HepG2 (cell line): Measurements from ENCODE around the gene PTEN. TPM values are rescaled to one million over a fixed set of nuclear protein-coding genes. Genes with fewer than 3 reads are reported as not detected.

Source experiments
- ATAC-seq: fragments of 200-7000 bp; cut with Tn5 transposase; 3 replicates; pipeline ENCODE4 v1.9.1; 2020; ENCODE audit warnings: mild to moderate bottlenecking, moderate library complexity
- BruUV-seq: library from RNA; stranded (reverse); fragments of 400-500 nt; replicated peaks from 2 replicates; lab custom pipeline; 2021; lab: Mats Ljungman, UMichigan
- CTCF ChIA-PET: fragments of 300-600 bp; formaldehyde crosslinking; extraction: SDS; loops from one replicate; lab custom pipeline; 2021; ENCODE audit warnings: low total read pairs, inconsistent platforms, low intra/inter-chr PET ratio; lab: Yijun Ruan, JAX
- POLR2A ChIA-PET: fragments of 350-600 bp; sonication (Branson Sonifier 250); formaldehyde crosslinking; loops from one replicate; lab custom pipeline; 2020; ENCODE audit warnings: antibody characterized with exemption, inconsistent platforms; lab: Yijun Ruan, JAX
- DNase-seq: peaks from one replicate; pipeline ENCODE4 v3.0.0-alpha.2; 2015; ENCODE audit warnings: low spot score
- FAIRE-seq: peaks from 3 replicates; lab custom pipeline; 2011; peaks lifted over from hg19 to GRCh38; lab: Jason Lieb, UNC
- H2AFZ ChIP-seq: one replicate; pipeline ENCODE4 v1.6.1; 2011; ENCODE audit warnings: low read length, inconsistent platforms
- H3K27ac ChIP-seq: fragments of 300-600 bp; 3 replicates; pipeline ENCODE4 v1.8.0; 2011; ENCODE audit warnings: mixed run types, mild to moderate bottlenecking, mixed read lengths, low read length, inconsistent platforms; ENCODE audit not compliant: insufficient read depth; ENCODE audit errors: extremely low read length
- H3K27me3 ChIP-seq, 2 experiments: fragments of 200-600 bp in 1 of 2; 2 replicates in 1 of 2; 3 replicates in 1 of 2; pipeline versions ENCODE4 v1.6.0 to v1.8.0; 2011; ENCODE audit warnings: low read length in 2 of 2, mild to moderate bottlenecking in 2 of 2, moderate library complexity in 2 of 2, inconsistent platforms in 1 of 2; ENCODE audit not compliant: insufficient read depth in 2 of 2, control insufficient read depth in 1 of 2
- H3K36me3 ChIP-seq, 2 experiments: fragments of 200-600 bp in 1 of 2; replicated peaks in 1 of 2; 2 replicates in 1 of 2; 3 replicates in 1 of 2; pipeline versions ENCODE4 v1.5.1 to v1.8.0; 2011; ENCODE audit warnings: low read length in 2 of 2, inconsistent platforms in 1 of 2; ENCODE audit not compliant: insufficient read depth in 2 of 2, control insufficient read depth in 1 of 2
- H3K4me1 ChIP-seq: 2 replicates; pipeline ENCODE4 v1.5.1; 2012; ENCODE audit warnings: low read length, inconsistent platforms; ENCODE audit not compliant: insufficient read depth
- H3K4me2 ChIP-seq: 2 replicates; pipeline ENCODE4 v1.6.0; 2011; ENCODE audit warnings: low read depth, low read length, inconsistent platforms
- H3K4me3 ChIP-seq, 3 experiments: fragments of 200-600 bp in 1 of 3; sonication (generic), shearing (Covaris generic) in 1 of 3; replicated peaks in 1 of 3; 2 replicates each; pipeline ENCODE4 v1.5.1; 2011 to 2016; ENCODE audit warnings: low read length in 3 of 3, inconsistent platforms in 2 of 3, low read depth in 2 of 3, mild to moderate bottlenecking in 2 of 3, control low read depth in 1 of 3, mixed read lengths in 1 of 3; ENCODE audit not compliant: insufficient read depth in 1 of 3
- H3K79me2 ChIP-seq: one replicate; pipeline ENCODE4 v1.6.1; 2011; ENCODE audit warnings: low read length, inconsistent platforms; ENCODE audit not compliant: insufficient read depth
- H3K9ac ChIP-seq: 2 replicates; pipeline ENCODE4 v1.6.0; 2011; ENCODE audit warnings: mild to moderate bottlenecking, low read depth, low read length, inconsistent platforms; ENCODE audit not compliant: insufficient read depth
- H3K9me3 ChIP-seq: 2 replicates; pipeline ENCODE4 v1.5.1; 2012; ENCODE audit warnings: mild to moderate bottlenecking, low read length
- H4K20me1 ChIP-seq: 2 replicates; pipeline ENCODE4 v1.6.0; 2011; ENCODE audit warnings: inconsistent platforms, mild to moderate bottlenecking, low read length, moderate library complexity; ENCODE audit not compliant: insufficient read depth
- FOXA1 ChIP-seq, 2 experiments: fragments of 450-650 bp in 1 of 2; sonication (generic) in 1 of 2; formaldehyde crosslinking in 1 of 2; IDR thresholded peaks; 2 replicates each; pipeline versions ENCODE4 v1.4.0 to v1.6.1; 2016 to 2020; ENCODE audit warnings: missing genetic modification reagents in 1 of 2
- HCFC1 ChIP-seq: fragments of 150-350 bp; IDR thresholded peaks from 2 replicates; pipeline ENCODE4 v1.6.1; 2014; ENCODE audit warnings: low read depth, low read length
- IRF2 ChIP-seq: IDR thresholded peaks from 2 replicates; pipeline ENCODE4 v1.6.1; 2018; ENCODE audit warnings: missing genetic modification reagents, missing compliant biosample characterization
- KDM3A ChIP-seq: IDR thresholded peaks from 2 replicates; pipeline ENCODE4 v1.6.1; 2018; ENCODE audit warnings: low read depth, missing compliant biosample characterization
- NFIC ChIP-seq: IDR thresholded peaks from 2 replicates; pipeline ENCODE4 v1.6.1; 2012; ENCODE audit warnings: mild to moderate bottlenecking, low read length, inconsistent platforms
- NPAS2 ChIP-seq: sonication (generic); formaldehyde crosslinking; IDR thresholded peaks from 2 replicates; pipeline ENCODE4 v1.8.0; 2022; ENCODE audit warnings: mild to moderate bottlenecking, missing genetic modification reagents, borderline replicate concordance
- NR3C1 ChIP-seq: sonication (generic); formaldehyde crosslinking; IDR thresholded peaks from 2 replicates; pipeline ENCODE4 v1.4.0; 2020; ENCODE audit warnings: missing genetic modification reagents
- RAD21 ChIP-seq: fragments of 450-650 bp; formaldehyde crosslinking; IDR thresholded peaks from 2 replicates; pipeline ENCODE4 v1.5.0; 2020; ENCODE audit warnings: mild to moderate bottlenecking
- ZBTB20 ChIP-seq: sonication (generic); formaldehyde crosslinking; IDR thresholded peaks from 2 replicates; pipeline ENCODE4 v1.8.1; 2023; ENCODE audit warnings: missing genetic modification reagents, low read depth, mild to moderate bottlenecking, borderline replicate concordance
- ZFP36 ChIP-seq: fragments of 150-350 bp; IDR thresholded peaks from 2 replicates; pipeline ENCODE4 v1.6.1; 2018; ENCODE audit warnings: borderline replicate concordance, low read length, low read depth; ENCODE audit not compliant: partially characterized antibody
- ZKSCAN8 ChIP-seq: IDR thresholded peaks from 2 replicates; pipeline ENCODE4 v1.6.1; 2016; ENCODE audit warnings: borderline replicate concordance, missing genetic modification reagents, missing compliant biosample characterization
- ZNF232 ChIP-seq: sonication (generic); formaldehyde crosslinking; IDR thresholded peaks from 2 replicates; pipeline ENCODE4 v1.4.0; 2020; ENCODE audit warnings: missing genetic modification reagents, borderline replicate concordance
- ZNF292 ChIP-seq: sonication (generic); formaldehyde crosslinking; IDR thresholded peaks from 2 replicates; pipeline ENCODE4 v1.8.1; 2022; ENCODE audit warnings: mild to moderate bottlenecking, low read depth, missing genetic modification reagents, borderline replicate concordance
- ZNF615 ChIP-seq: sonication (generic); formaldehyde crosslinking; IDR thresholded peaks from 2 replicates; pipeline ENCODE4 v1.5.0; 2020; ENCODE audit warnings: mild to moderate bottlenecking, missing genetic modification reagents, borderline replicate concordance
- ZNF713 ChIP-seq: sonication (generic); formaldehyde crosslinking; IDR thresholded peaks from 2 replicates; pipeline ENCODE4 v1.4.0; 2020; ENCODE audit warnings: mild to moderate bottlenecking, missing genetic modification reagents
- ZNF775 ChIP-seq: sonication (generic); formaldehyde crosslinking; IDR thresholded peaks from 2 replicates; pipeline ENCODE4 v1.4.0; 2020; ENCODE audit warnings: missing genetic modification reagents, mild to moderate bottlenecking, moderate library complexity, borderline replicate concordance
- ZNF841 ChIP-seq: sonication (generic); formaldehyde crosslinking; IDR thresholded peaks from 2 replicates; pipeline ENCODE4 v1.8.1; 2023; ENCODE audit warnings: missing genetic modification reagents, borderline replicate concordance
- WGBS: methylation state at CpG from one replicate; pipeline ENCODE4 v1.1.6; 2017; ENCODE audit warnings: low lambda C conversion rate; 5-methylcytosine and 5-hydroxymethylcytosine counted together
- in situ Hi-C: cut with HindIII; loops from 2 replicates; pipeline ENCODE4 v1.10.0; 2017; ENCODE audit warnings: low pct_unique_long_range_greater_than_20kb; ENCODE audit not compliant: extremely low pct_ligation_motif_present
- intact Hi-C: fragments of 100-400 bp; cut with micrococcal nuclease; formaldehyde crosslinking; loops from one replicate; pipeline ENCODE4 v1.10.0; 2022; ENCODE audit not compliant: unreplicated experiment
- polyA plus RNA-seq, 8 experiments: library from polyadenylated mRNA; depleted of rRNA in 3 of 8; stranded (reverse) in 7 of 8; unstranded in 1 of 8; fragments of >200 nt; fragmentation: Illumina TruSeq in 4 of 8; extraction: Trizol in 4 of 8; gene quantifications; 2 replicates each; pipeline versions ENCODE4 v1.2.1 to v1.2.3, GENCODE V29; 2011 to 2016; ENCODE audit warnings: low read depth in 4 of 8, missing spikeins in 1 of 8, mixed read lengths in 1 of 8; ENCODE audit not compliant: insufficient read depth in 1 of 8
- total RNA-seq, 5 experiments: library from RNA; depleted of rRNA; stranded (reverse); fragments of >200 nt; fragmentation: Illumina TruSeq; extraction: Trizol; gene quantifications; 2 replicates each; pipeline ENCODE4 v1.2.3, GENCODE V29; 2016; ENCODE audit warnings: low read depth in 1 of 5
- TF ChIP-seq, protein P1 (sequence below): sonication (generic); formaldehyde crosslinking; IDR thresholded peaks from 2 replicates; pipeline ENCODE4 v1.5.0; 2020; ENCODE audit warnings: missing genetic modification reagents
- TF ChIP-seq, protein P2 (sequence below): sonication (generic); formaldehyde crosslinking; IDR thresholded peaks from 2 replicates; pipeline ENCODE4 v1.9.0; 2021; ENCODE audit warnings: missing genetic modification reagents, borderline replicate concordance

PTEN gene
- total and polyA plus RNA-seq, 2 of the 13 experiments (the other 11 are each of a cell fraction or from before 2014, with no cell fraction given), result 30.3 to 61.3 TPM

DNA sequence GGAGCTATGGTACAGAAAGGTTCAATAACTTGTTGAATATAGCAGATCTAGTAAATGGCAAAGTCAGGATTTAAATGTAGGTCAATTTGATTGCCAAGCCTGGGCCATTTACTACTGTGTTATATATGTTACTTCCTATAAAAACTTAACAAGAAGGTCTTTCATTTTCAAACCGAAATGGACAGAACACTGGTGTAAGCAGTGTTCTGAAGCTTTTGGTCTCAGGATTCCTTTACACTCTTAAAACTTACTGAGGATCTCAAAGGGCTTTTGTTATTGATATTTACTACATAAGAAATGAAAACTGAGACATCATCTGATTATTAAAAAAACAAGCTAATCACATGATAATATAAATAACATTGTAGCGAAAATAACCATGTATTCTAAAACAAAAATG, 114.7 kb downstream of the PTEN start:
- Histone ChIP-seq H3K79me2 (no peaks in the 10 kb centered on the region), H3K9ac (no peak overlapping the region), H3K9me3 (no peaks in the 10 kb centered on the region), H3K4me2 (no peak overlapping the region), H3K27me3 (no peaks in the 10 kb centered on the region), H3K4me3 (no peak overlapping the region), H4K20me1 (no peaks in the 10 kb centered on the region), H3K27ac (no peak overlapping the region), H3K36me3 (no peaks in the 10 kb centered on the region), H2AFZ (no peak overlapping the region), H3K4me1 (no peaks in the 10 kb centered on the region)
- DNase-seq, result no peak
- TF ChIP-seq ZNF615, result no peak
- TF ChIP-seq IRF2, result no peak
- TF ChIP-seq HCFC1, result no peak
- TF ChIP-seq ZNF713 (CRISPR knock-in tag), result no peak
- no peak for TF ChIP-seq ZFP36
- no peak for TF ChIP-seq ZNF232 (CRISPR knock-in tag)
- TF ChIP-seq, protein P1, sequence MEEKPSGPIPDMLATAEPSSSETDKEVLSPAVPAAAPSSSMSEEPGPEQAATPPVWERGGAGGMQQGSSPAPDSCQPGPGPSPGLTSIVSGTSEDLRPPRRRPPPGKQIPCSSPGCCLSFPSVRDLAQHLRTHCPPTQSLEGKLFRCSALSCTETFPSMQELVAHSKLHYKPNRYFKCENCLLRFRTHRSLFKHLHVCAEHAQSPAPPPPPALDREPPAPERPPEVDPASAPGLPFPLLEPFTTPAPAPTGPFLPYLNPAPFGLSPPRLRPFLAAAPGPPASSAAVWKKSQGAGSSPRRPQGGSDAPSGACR, result no peak
- TF ChIP-seq, protein P2, sequence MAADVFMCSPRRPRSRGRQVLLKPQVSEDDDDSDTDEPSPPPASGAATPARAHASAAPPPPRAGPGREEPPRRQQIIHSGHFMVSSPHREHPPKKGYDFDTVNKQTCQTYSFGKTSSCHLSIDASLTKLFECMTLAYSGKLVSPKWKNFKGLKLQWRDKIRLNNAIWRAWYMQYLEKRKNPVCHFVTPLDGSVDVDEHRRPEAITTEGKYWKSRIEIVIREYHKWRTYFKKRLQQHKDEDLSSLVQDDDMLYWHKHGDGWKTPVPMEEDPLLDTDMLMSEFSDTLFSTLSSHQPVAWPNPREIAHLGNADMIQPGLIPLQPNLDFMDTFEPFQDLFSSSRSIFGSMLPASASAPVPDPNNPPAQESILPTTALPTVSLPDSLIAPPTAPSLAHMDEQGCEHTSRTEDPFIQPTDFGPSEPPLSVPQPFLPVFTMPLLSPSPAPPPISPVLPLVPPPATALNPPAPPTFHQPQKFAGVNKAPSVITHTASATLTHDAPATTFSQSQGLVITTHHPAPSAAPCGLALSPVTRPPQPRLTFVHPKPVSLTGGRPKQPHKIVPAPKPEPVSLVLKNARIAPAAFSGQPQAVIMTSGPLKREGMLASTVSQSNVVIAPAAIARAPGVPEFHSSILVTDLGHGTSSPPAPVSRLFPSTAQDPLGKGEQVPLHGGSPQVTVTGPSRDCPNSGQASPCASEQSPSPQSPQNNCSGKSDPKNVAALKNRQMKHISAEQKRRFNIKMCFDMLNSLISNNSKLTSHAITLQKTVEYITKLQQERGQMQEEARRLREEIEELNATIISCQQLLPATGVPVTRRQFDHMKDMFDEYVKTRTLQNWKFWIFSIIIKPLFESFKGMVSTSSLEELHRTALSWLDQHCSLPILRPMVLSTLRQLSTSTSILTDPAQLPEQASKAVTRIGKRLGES (CRISPR knock-in tag), result no peak
- TF ChIP-seq RAD21 (CRISPR knock-in tag), result no peak
- TF ChIP-seq ZNF292 (CRISPR knock-in tag), result no peak
- TF ChIP-seq FOXA1 (IDR thresholded peaks at IDR 0.05), result no peak
- no peak for TF ChIP-seq FOXA1 (CRISPR knock-in tag; IDR thresholded peaks at IDR 0.05)
- no peak for TF ChIP-seq ZNF775
- no peak for TF ChIP-seq ZKSCAN8 (CRISPR knock-in tag)
- TF ChIP-seq NR3C1 (CRISPR knock-in tag), result no peak
- no peak for TF ChIP-seq ZNF841 (CRISPR knock-in tag)
- no peak for TF ChIP-seq KDM3A (CRISPR knock-in tag)
- no peak for TF ChIP-seq NPAS2
- no peak for TF ChIP-seq ZBTB20 (CRISPR knock-in tag)
- no peak for TF ChIP-seq NFIC
- no TSS peak for BruUV-seq
- ChIA-PET CTCF (no interaction called here), POLR2A (no interaction called here)
- 39% methylated on average over 2 of the region's 2 CpGs for WGBS
- ATAC-seq, result no peak
- intact Hi-C loops (loop anchor here (10.0 kb wide), 1 partner anchor 137 kb away; no protein-coding TSS in a partner anchor), in situ Hi-C loops (no loop called here)
- FAIRE-seq, result no peak
